Neural progenitor cell (in vitro differentiated cells): ENCODE data around the gene ELMO1. TPM values are rescaled to one million over a fixed set of nuclear protein-coding genes. Genes with fewer than 3 reads are reported as not detected.

Experiments used
- DNase-seq: peaks from one replicate; pipeline ENCODE4 v3.0.0-alpha.2; 2016; ENCODE audit warnings: low spot score
- H2AFZ ChIP-seq: fragments of 200-600 bp; sonication (generic); replicated peaks from 2 replicates; pipeline ENCODE4 v1.6.1; 2016; ENCODE audit warnings: antibody characterized with exemption
- H3F3A ChIP-seq: fragments of 200-600 bp; sonication (generic); 2 replicates; pipeline ENCODE4 v1.6.1; 2016; ENCODE audit warnings: antibody characterized with exemption, low read depth
- H3K27ac ChIP-seq: fragments of 200-600 bp; sonication (generic); 2 replicates; pipeline ENCODE4 v1.5.1; 2016; ENCODE audit warnings: mild to moderate bottlenecking
- H3K27me3 ChIP-seq: fragments of 200-600 bp; sonication (generic); 2 replicates; pipeline ENCODE4 v1.6.1; 2016; ENCODE audit warnings: mild to moderate bottlenecking, moderate library complexity
- H3K36me3 ChIP-seq: fragments of 200-600 bp; sonication (generic); 2 replicates; pipeline ENCODE4 v1.5.1; 2016
- H3K4me1 ChIP-seq: fragments of 200-600 bp; sonication (generic); 2 replicates; pipeline ENCODE4 v1.6.1; 2016; ENCODE audit warnings: mixed run types
- H3K4me2 ChIP-seq: fragments of 200-600 bp; sonication (generic); 2 replicates; pipeline ENCODE4 v1.6.1; 2016
- H3K4me3 ChIP-seq: fragments of 200-600 bp; sonication (generic); 2 replicates; pipeline ENCODE4 v1.5.1; 2016
- H3K79me2 ChIP-seq: fragments of 200-600 bp; sonication (generic); 2 replicates; pipeline ENCODE4 v1.6.1; 2016; ENCODE audit warnings: low read depth
- H3K9ac ChIP-seq: fragments of 200-600 bp; sonication (generic); 2 replicates; pipeline ENCODE4 v1.6.1; 2016
- H3K9me3 ChIP-seq: fragments of 200-600 bp; sonication (generic); 2 replicates; pipeline ENCODE4 v1.5.1; 2016; ENCODE audit warnings: low read depth
- H4K20me1 ChIP-seq: fragments of 200-600 bp; sonication (generic); 2 replicates; pipeline ENCODE4 v1.6.1; 2016; ENCODE audit warnings: low read depth
- H3K27ac Mint-ChIP-seq: 3 replicates; pipeline ENCODE4 v1.8.0; 2021; ENCODE audit warnings: mixed read lengths
- H3K27me3 Mint-ChIP-seq: 2 replicates; pipeline ENCODE4 v1.8.0; 2022; ENCODE audit warnings: low read depth, mild to moderate bottlenecking, inconsistent platforms, moderate library complexity, mixed read lengths; ENCODE audit not compliant: insufficient read depth
- H3K36me3 Mint-ChIP-seq: 3 replicates; pipeline ENCODE4 v1.8.0; 2021; ENCODE audit warnings: mixed read lengths
- H3K4me1 Mint-ChIP-seq: 3 replicates; pipeline ENCODE4 v1.8.0; 2021; ENCODE audit warnings: mixed read lengths
- H3K4me3 Mint-ChIP-seq: 3 replicates; pipeline ENCODE4 v1.8.0; 2021; ENCODE audit warnings: mild to moderate bottlenecking, moderate library complexity, mixed read lengths
- H3K9me3 Mint-ChIP-seq: 3 replicates; pipeline ENCODE4 v1.8.0; 2020; ENCODE audit warnings: mixed read lengths
- CTCF ChIP-seq: fragments of 200-600 bp; sonication (generic); IDR thresholded peaks from 2 replicates; pipeline ENCODE4 v1.5.1; 2017; ENCODE audit warnings: antibody characterized with exemption, mild to moderate bottlenecking
- EZH2 ChIP-seq: fragments of 200-600 bp; sonication (generic); IDR thresholded peaks from 2 replicates; pipeline ENCODE4 v1.6.1; 2017; ENCODE audit warnings: antibody characterized with exemption, mild to moderate bottlenecking, moderate library complexity
- EZH2phosphoT487 ChIP-seq: fragments of 200-600 bp; sonication (generic); IDR thresholded peaks from 2 replicates; pipeline ENCODE4 v1.6.1; 2017; ENCODE audit warnings: antibody characterized with exemption
- total RNA-seq: library from RNA; depleted of rRNA; stranded (reverse); fragments of >200 nt; gene quantifications from 2 replicates; pipeline ENCODE4 v1.2.3, GENCODE V29; 2015; ENCODE audit warnings: low replicate concordance

Gene ELMO1
- total RNA-seq, 1 donor from 2014 or later = 22.0 TPM

GRCh38 chr7:36863901-36864701 is 584.6 kb downstream of the ELMO1 start:
- TF ChIP-seq EZH2 = no peak
- no peak for TF ChIP-seq CTCF
- no peak for TF ChIP-seq EZH2phosphoT487
- Mint-ChIP-seq H3K27ac (no peak overlapping the region), H3K36me3 (no peaks in the 10 kb centered on the region), H3K4me3 (no peak overlapping the region), H3K27me3 (peaks cover 2% of the 10 kb centered on the region), H3K4me1 (peaks cover 6% of the 10 kb centered on the region), H3K9me3 (no peaks in the 10 kb centered on the region)
- H3F3A ChIP-seq = no peaks in the 10 kb centered on the region
- no peak overlapping the region for H2AFZ ChIP-seq
- H3K36me3 ChIP-seq = no peaks in the 10 kb centered on the region
- no peaks in the 10 kb centered on the region for H4K20me1 ChIP-seq
- no peaks in the 10 kb centered on the region for H3K79me2 ChIP-seq
- H3K4me3 ChIP-seq = no peak overlapping the region
- H3K27me3 ChIP-seq = no peaks in the 10 kb centered on the region
- no peak overlapping the region for H3K4me2 ChIP-seq
- H3K27ac ChIP-seq = no peak overlapping the region
- H3K9me3 ChIP-seq = no peaks in the 10 kb centered on the region
- no peak overlapping the region for H3K9ac ChIP-seq
- H3K4me1 ChIP-seq = no peaks in the 10 kb centered on the region
- no peak for DNase-seq

GRCh38 chr7:36862771-36863261 is 585.8 kb downstream of the ELMO1 start:
- TF ChIP-seq EZH2 = no peak
- no peak for TF ChIP-seq CTCF
- TF ChIP-seq EZH2phosphoT487 = no peak
- no peaks in the 10 kb centered on the region for H3K79me2 ChIP-seq
- H3K36me3 Mint-ChIP-seq = no peaks in the 10 kb centered on the region
- no peaks in the 10 kb centered on the region for H3K27me3 ChIP-seq
- H3K4me1 ChIP-seq = no peaks in the 10 kb centered on the region
- peaks cover 2% of the 10 kb centered on the region for H3K27me3 Mint-ChIP-seq
- H4K20me1 ChIP-seq = no peaks in the 10 kb centered on the region
- no peak overlapping the region for H3K4me2 ChIP-seq
- H3K9me3 Mint-ChIP-seq = no peaks in the 10 kb centered on the region
- no peaks in the 10 kb centered on the region for H3K9me3 ChIP-seq
- no peak overlapping the region for H3K27ac ChIP-seq
- H3K4me3 ChIP-seq = no peak overlapping the region
- no peaks in the 10 kb centered on the region for H3K36me3 ChIP-seq
- no peak overlapping the region for H3K27ac Mint-ChIP-seq
- no peak for DNase-seq
- peaks cover 6% of the 10 kb centered on the region for H3K4me1 Mint-ChIP-seq
- no peak overlapping the region for H3K9ac ChIP-seq
- no peak overlapping the region for H3K4me3 Mint-ChIP-seq
- H2AFZ ChIP-seq = no peak overlapping the region
- H3F3A ChIP-seq = no peaks in the 10 kb centered on the region

- Histone ChIP-seq H3K79me2 (no peaks in the 10 kb centered on the region), H3K27me3 (no peaks in the 10 kb centered on the region), H3K4me1 (peaks cover 4% of the 10 kb centered on the region), H2AFZ (no peak overlapping the region), H4K20me1 (no peaks in the 10 kb centered on the region), H3K27ac (no peak overlapping the region), H3K36me3 (no peaks in the 10 kb centered on the region), H3K9me3 (no peaks in the 10 kb centered on the region), H3K4me3 (no peak overlapping the region), H3F3A (no peaks in the 10 kb centered on the region), H3K9ac (no peak overlapping the region), H3K4me2 (no peak overlapping the region)
- no peaks in the 10 kb centered on the region for H3K36me3 Mint-ChIP-seq
- no peak overlapping the region for H3K27ac Mint-ChIP-seq
- TF ChIP-seq EZH2 = no peak
- no peak for TF ChIP-seq EZH2phosphoT487
- no peak for TF ChIP-seq CTCF
- no peaks in the 10 kb centered on the region for H3K9me3 Mint-ChIP-seq
- no peak for DNase-seq
- peaks cover 2% of the 10 kb centered on the region for H3K27me3 Mint-ChIP-seq
- H3K4me1 Mint-ChIP-seq = peaks cover 6% of the 10 kb centered on the region
- no peak overlapping the region for H3K4me3 Mint-ChIP-seq
Measured at GRCh38 chr7:36861656-36862055, 587.0 kb downstream of the ELMO1 start.
